ENCODE measurements around the gene KCNE4. TPM values are rescaled to one million over a fixed set of nuclear protein-coding genes. Genes with fewer than 3 reads are reported as not detected.

The KCNE4 gene
- total and polyA plus RNA-seq, 2 experiments from 2014 or later = not detected

GRCh38 chr2:223050900-223051504 is 988 bp upstream of the KCNE4 start:
- Histone ChIP-seq H3K9me2 (ENCODE audit: insufficient read depth) (no peaks in the 10 kb centered on the region), H3K79me2 (replicated peaks; ENCODE audit: insufficient read depth) (no peaks in the 10 kb centered on the region), H3K36me3 (ENCODE audit: insufficient read depth) (no peaks in the 10 kb centered on the region), H4K20me1 (replicated peaks; ENCODE audit: insufficient read depth) (no peaks in the 10 kb centered on the region), H3K4me3 (no peak overlapping the region), H3K27ac (ENCODE audit: low read depth) (no peak overlapping the region), H3K4me1 (ENCODE audit: insufficient read depth) (peaks cover 12% of the 10 kb centered on the region), H3K27me3 (ENCODE audit: insufficient read depth) (no peaks in the 10 kb centered on the region), H2AFZ (0 out of 2 replicates have a peak overlapping the region, but pooled peaks have one; percentile 10), H3F3A (replicated peaks; ENCODE audit: low read depth) (no peaks in the 10 kb centered on the region), H3K4me2 (no peak overlapping the region)
- H3K4me3 Mint-ChIP-seq = no peak overlapping the region
- peaks cover 29% of the 10 kb centered on the region for H3K4me1 Mint-ChIP-seq
- ATAC-seq (no peak; the same call in 2 of the 3 replicates), DNase-seq (ENCODE audit: low spot score) (no peak)
- peaks cover 9% of the 10 kb centered on the region for H3K27me3 Mint-ChIP-seq (ENCODE audit: insufficient read depth, low read depth, poor library complexity)
- TF ChIP-seq EZH2 (IDR thresholded peaks at IDR 0.05; ENCODE audit: low read depth, unreplicated experiment) (no peak), ETS1 (IDR thresholded peaks at IDR 0.05) (no peak), ZNF331 (CRISPR knock-in tag; IDR thresholded peaks at IDR 0.05; ENCODE audit: low read depth) (no peak), CTCF (conservative IDR thresholded peaks at IDR 0.05; ENCODE audit: low read depth in 2 of 2) (no peak), CREB1 (CRISPR knock-in tag; IDR thresholded peaks at IDR 0.05; ENCODE audit: low read depth) (no peak), ZNF114 (CRISPR knock-in tag; IDR thresholded peaks at IDR 0.05) (no peak), REST (IDR thresholded peaks at IDR 0.05; ENCODE audit: unreplicated experiment) (no peak), NANOG (IDR thresholded peaks at IDR 0.05; ENCODE audit: borderline replicate concordance) (no peak), STAT1 (IDR thresholded peaks at IDR 0.05; ENCODE audit: unreplicated experiment) (no peak)
- H3K9me3 Mint-ChIP-seq = no peaks in the 10 kb centered on the region; the same call in 2 of the 3 replicates
- no peak overlapping the region for H3K27ac Mint-ChIP-seq
- no peaks in the 10 kb centered on the region for H3K36me3 Mint-ChIP-seq (ENCODE audit: low read depth)

All from GM23338 (cell line).